Duodenal mucosa (tissue), 2 donors: ENCODE results near the gene RPL7L1.

Experiments used
- H3K27ac ChIP-seq: one replicate; pipeline ENCODE4 v1.7.0; 2013; ENCODE audit warnings: low read depth, low read length
- H3K27me3 ChIP-seq, 2 donors: one replicate each; pipeline ENCODE4 v1.7.0; 2013; ENCODE audit warnings: low read length in 2 of 2, control low read depth in 1 of 2; ENCODE audit not compliant: insufficient read depth in 2 of 2, control insufficient read depth in 1 of 2
- H3K36me3 ChIP-seq, 2 donors: one replicate each; pipeline ENCODE4 v1.7.0; 2013; ENCODE audit warnings: low read length in 2 of 2, control low read depth in 1 of 2; ENCODE audit not compliant: insufficient read depth in 2 of 2, control insufficient read depth in 1 of 2
- H3K4me1 ChIP-seq, 2 donors: one replicate each; pipeline ENCODE4 v1.7.0; 2013; ENCODE audit warnings: low read length in 2 of 2, control low read depth in 1 of 2; ENCODE audit not compliant: insufficient read depth in 2 of 2, control insufficient read depth in 1 of 2
- H3K4me3 ChIP-seq, 2 donors: one replicate each; pipeline ENCODE4 v1.7.0; 2013; ENCODE audit warnings: low read length in 2 of 2, low read depth in 1 of 2
- H3K9ac ChIP-seq, 2 donors: one replicate each; pipeline ENCODE4 v1.7.0; 2013; ENCODE audit warnings: low read length in 2 of 2, low read depth in 1 of 2
- H3K9me3 ChIP-seq, 2 donors: one replicate each; pipeline ENCODE4 v1.7.0; 2013; ENCODE audit warnings: low read length in 2 of 2, control low read depth in 1 of 2; ENCODE audit not compliant: control insufficient read depth in 1 of 2

RPL7L1 gene

DNA sequence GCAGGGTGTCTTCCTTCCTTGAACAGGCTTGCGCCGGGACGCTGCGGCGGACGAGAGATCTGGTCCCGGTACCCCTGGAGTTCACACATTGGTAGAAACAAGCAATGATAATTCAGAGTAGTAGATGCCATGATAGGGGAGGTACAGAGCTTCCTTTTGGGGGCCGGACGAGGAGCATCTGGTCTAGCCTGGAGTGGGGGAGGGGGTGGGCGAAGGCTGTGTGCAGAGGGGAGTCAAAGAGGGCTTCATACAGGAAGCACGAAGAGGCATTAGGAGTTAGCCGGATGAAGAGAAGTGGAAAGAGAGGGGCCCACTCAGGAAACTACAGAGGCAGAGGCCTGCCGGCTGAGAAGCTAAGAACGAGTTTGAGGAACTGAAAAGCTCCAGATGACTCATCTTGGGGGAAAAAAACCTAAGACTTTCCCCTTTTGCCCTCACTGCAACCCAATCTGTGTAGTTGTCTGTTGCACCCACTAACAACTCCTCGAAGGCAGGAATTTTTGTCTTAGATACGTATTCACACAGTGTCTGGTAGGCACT, 50.5 kb downstream of the RPL7L1 start:
- Histone ChIP-seq H3K27ac (peak overlapping the region; percentile 82), H3K36me3 (peaks cover 4 to 18% of the 10 kb centered on the region in 2 donors), H3K9ac (peak overlapping the region; percentile 28 to 75), H3K27me3 (no peaks in the 10 kb centered on the region), H3K9me3 (no peaks in the 10 kb centered on the region), H3K4me3 (peak overlapping the region; percentile 84 to 95), H3K4me1 (peaks cover 20 to 38% of the 10 kb centered on the region in 2 donors)

DNA sequence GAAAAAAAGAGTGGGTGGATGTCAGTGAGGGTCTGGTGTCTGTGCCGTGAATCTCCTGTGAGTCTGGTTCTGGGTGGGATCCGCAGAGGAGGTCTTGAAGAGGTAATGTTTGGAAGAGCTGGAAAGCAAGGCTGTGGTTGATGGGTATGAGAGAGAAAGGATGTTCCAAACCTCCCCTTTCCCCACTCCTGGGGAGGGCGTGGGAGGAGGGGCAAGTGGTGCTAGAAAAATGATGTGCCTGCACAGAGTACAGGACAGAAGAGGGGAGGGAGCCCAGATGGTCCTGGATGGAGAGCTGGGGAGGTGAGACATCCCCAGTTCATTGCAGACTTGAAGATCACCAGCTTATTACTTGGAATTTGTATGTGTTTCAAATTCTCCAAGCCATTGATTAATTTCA, 53.0 kb downstream of the RPL7L1 start:
- H3K4me3 ChIP-seq = no peak overlapping the region
- H3K9ac ChIP-seq = no peak overlapping the region
- no peaks in the 10 kb centered on the region for H3K9me3 ChIP-seq
- no peaks in the 10 kb centered on the region for H3K27me3 ChIP-seq
- H3K27ac ChIP-seq = no peak overlapping the region
- peaks cover 20 to 38% of the 10 kb centered on the region in 2 donors for H3K4me1 ChIP-seq
- peaks cover 23 to 37% of the 10 kb centered on the region in 2 donors for H3K36me3 ChIP-seq

DNA sequence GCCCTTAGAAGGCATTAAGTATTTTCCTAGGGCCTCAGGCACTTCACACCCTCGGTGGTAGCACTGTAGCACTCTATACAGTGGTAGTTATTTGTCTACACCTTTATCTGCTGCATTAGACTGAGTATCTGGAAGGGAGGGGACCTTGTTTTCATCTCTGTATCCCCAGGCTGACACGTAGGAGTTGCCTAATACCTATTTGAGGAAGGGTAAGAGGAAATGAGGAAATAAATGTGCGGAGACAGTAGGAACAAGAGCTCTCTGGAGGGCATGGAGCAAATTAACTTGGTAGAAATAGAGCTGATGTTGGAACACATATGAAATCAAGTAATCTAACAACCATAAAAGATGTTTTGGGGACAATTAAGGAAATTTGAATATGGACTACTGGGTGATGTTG, 53.8 kb downstream of the RPL7L1 start:
- H3K9me3 ChIP-seq = no peaks in the 10 kb centered on the region
- no peak overlapping the region for H3K9ac ChIP-seq
- H3K4me1 ChIP-seq = peaks cover 19 to 37% of the 10 kb centered on the region in 2 donors
- no peak overlapping the region for H3K4me3 ChIP-seq
- no peak overlapping the region for H3K27ac ChIP-seq
- no peaks in the 10 kb centered on the region for H3K27me3 ChIP-seq
- H3K36me3 ChIP-seq = peaks cover 30 to 45% of the 10 kb centered on the region in 2 donors

DNA sequence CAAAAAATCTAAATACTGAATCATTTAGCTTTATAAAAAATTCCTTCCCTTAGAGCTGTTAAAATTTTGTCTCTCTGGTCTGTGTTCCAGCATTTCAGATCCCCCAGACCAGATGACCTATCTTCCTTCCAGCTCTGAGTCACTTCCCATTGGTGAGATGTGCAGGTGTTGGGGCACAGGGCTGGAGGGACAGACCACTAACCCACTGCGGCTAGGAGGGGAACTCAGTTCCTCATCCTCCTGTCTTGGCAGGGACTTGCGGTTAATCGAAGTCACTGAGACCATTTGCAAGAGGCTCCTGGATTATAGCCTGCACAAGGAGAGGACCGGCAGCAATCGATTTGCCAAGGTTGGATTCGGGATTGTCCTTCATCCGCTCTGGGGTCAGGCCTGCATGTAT, 55.9 kb downstream of the RPL7L1 start:
- Histone ChIP-seq H3K4me3 (no peak overlapping the region), H3K36me3 (peaks cover 37 to 64% of the 10 kb centered on the region in 2 donors), H3K9ac (no peak overlapping the region), H3K9me3 (no peaks in the 10 kb centered on the region), H3K27me3 (no peaks in the 10 kb centered on the region), H3K4me1 (peaks cover 11 to 33% of the 10 kb centered on the region in 2 donors), H3K27ac (no peak overlapping the region)

DNA sequence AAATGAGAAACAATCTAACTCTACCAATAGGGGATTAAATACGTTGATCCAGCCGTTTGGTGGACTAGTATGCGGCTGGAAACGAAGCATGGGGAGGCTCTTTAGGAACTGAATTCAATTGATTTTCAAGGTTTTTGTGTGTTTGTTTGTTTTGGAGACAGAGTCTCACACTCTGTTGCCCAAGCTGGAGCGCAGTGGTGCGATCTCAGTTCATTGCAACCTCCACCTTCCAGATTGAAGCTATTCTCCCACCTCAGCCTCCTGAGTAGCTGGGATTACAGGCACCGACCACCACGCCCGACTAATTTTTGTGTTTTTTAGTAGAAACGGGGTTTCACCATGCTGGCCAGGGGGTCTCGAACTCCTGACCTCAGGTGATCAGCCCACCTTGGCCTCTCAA, 57.0 kb downstream of the RPL7L1 start:
- no peak overlapping the region for H3K4me3 ChIP-seq
- peaks cover 7 to 22% of the 10 kb centered on the region in 2 donors for H3K4me1 ChIP-seq
- no peak overlapping the region for H3K27ac ChIP-seq
- H3K9me3 ChIP-seq = no peaks in the 10 kb centered on the region
- peaks cover 37 to 70% of the 10 kb centered on the region in 2 donors for H3K36me3 ChIP-seq
- H3K27me3 ChIP-seq = no peaks in the 10 kb centered on the region
- no peak overlapping the region for H3K9ac ChIP-seq

DNA sequence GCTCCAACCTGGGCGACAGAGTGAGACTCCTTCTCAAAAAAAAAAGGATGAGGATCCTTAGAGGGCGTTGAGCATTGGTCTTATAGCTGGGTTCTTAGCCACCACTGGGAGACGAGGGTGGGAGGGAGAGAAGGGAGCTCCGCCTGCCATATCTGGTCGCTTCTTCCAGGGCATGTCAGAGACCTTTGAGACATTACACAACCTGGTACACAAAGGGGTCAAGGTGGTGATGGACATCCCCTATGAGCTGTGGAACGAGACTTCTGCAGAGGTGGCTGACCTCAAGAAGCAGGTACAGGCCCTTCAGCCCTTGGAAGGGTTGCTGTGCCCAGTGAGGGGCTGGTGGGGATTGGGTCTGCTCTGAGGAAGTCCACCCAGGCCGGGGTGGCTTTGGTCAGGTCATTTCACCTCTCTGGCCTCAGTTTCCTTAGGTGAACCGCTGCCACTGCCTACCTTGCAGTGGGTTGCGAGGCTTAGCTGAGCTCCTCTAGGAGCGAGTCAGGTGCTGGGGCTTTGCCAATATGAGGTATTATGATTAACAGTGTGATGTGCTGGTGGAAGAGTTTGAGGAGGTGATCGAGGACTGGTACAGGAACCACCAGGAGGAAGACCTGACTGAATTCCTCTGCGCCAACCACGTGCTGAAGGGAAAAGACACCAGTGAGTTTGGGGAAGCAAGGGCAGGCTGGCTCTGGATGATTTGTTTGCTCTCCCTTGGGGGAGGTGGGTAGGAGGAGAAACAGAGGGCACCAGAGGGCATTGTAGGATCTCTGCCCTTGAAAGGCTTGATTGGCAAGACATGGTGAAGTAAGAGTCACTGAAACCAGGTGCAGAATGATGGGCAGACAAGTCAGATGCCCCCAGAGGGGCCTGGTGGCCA, 58.4 kb downstream of the RPL7L1 start:
- peaks cover 2 to 12% of the 10 kb centered on the region in 2 donors for H3K4me1 ChIP-seq
- no peak overlapping the region for H3K27ac ChIP-seq
- H3K27me3 ChIP-seq = no peaks in the 10 kb centered on the region
- H3K4me3 ChIP-seq = no peak overlapping the region
- no peaks in the 10 kb centered on the region for H3K9me3 ChIP-seq
- H3K36me3 ChIP-seq = peaks cover 37 to 63% of the 10 kb centered on the region in 2 donors
- no peak overlapping the region for H3K9ac ChIP-seq

DNA sequence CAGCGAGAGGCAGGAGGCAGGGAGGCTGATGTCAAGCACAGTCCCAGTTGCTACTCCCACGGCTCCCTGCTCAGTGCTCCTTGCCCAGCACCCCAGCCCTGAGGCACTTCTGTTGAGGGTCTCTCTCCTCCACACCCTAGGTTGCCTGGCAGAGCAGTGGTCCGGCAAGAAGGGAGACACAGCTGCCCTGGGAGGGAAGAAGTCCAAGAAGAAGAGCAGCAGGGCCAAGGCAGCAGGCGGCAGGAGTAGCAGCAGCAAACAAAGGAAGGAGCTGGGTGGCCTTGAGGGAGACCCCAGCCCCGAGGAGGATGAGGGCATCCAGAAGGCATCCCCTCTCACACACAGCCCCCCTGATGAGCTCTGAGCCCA, 59.0 kb downstream of the RPL7L1 start:
- peaks cover 0 to 6% of the 10 kb centered on the region in 2 donors for H3K4me1 ChIP-seq
- no peak overlapping the region for H3K9ac ChIP-seq
- no peaks in the 10 kb centered on the region for H3K27me3 ChIP-seq
- peaks cover 37 to 63% of the 10 kb centered on the region in 2 donors for H3K36me3 ChIP-seq
- H3K4me3 ChIP-seq = no peak overlapping the region
- no peak overlapping the region for H3K27ac ChIP-seq
- no peaks in the 10 kb centered on the region for H3K9me3 ChIP-seq

DNA sequence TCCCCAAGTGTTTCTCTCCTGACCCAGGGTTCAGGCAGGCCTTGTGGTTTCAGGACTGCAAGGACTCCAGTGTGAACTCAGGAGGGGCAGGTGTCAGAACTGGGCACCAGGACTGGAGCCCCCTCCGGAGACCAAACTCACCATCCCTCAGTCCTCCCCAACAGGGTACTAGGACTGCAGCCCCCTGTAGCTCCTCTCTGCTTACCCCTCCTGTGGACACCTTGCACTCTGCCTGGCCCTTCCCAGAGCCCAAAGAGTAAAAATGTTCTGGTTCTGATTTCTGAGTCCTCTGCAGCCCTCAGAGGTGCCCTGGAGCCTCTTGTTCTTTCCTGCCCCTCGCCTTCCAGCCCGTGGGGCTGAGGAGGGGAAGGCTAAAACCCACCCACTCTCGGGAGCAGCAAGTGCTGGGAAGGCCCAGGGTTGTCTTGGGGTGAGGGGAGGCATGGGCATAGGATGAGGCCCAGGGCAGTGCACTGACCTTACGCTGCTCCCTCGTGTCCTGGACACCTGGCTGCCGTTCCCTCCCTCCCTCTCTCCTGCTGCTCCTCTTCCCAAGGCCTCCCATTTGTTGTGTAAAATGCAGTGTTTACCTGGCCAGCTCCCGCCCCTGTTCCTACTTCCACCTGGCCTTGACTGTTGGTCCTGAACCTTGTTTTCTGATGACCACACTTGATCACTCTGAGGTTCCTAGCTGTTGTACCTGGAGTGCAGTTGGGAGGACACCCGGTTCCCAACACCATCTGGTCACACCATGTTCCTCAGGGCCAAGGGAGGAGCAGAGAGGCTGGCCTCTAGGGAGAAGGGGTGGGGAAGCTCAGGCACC, 59.8 kb downstream of the RPL7L1 start:
- H3K4me3 ChIP-seq = no peak overlapping the region
- peaks cover 0 to 6% of the 10 kb centered on the region in 2 donors for H3K4me1 ChIP-seq
- peaks cover 37 to 62% of the 10 kb centered on the region in 2 donors for H3K36me3 ChIP-seq
- no peak overlapping the region for H3K9ac ChIP-seq
- H3K27ac ChIP-seq = no peak overlapping the region
- H3K27me3 ChIP-seq = no peaks in the 10 kb centered on the region
- H3K9me3 ChIP-seq = no peaks in the 10 kb centered on the region
